Activated CD8-positive, alpha-beta memory T cell treated with anti-CD3 and anti-CD28 coated beads, Interleukin-2, amount 50 U/mL, for 1 hour (primary cell): ENCODE results near the gene RALGPS1.

Source experiments
- DNase-seq: peaks from one replicate; pipeline ENCODE4 v3.0.0-alpha.2; 2020; ENCODE audit errors: extremely low read depth

RALGPS1 gene

GRCh38 chr9:127121628-127122175, 207.1 kb downstream of the RALGPS1 start:
- DNase-seq = no peak

GRCh38 chr9:127122176-127123063, 207.8 kb downstream of the RALGPS1 start, which contains the start of gene ANGPTL2:
Gene ANGPTL2, minus strand, starts transcription at chr9:127122635. Its CDS starts 13,904 bp downstream, at chr9:127108731.
- DNase-seq = no peak

- no peak for DNase-seq
Observed at GRCh38 chr9:127123064-127123890, 208.7 kb downstream of the RALGPS1 start.

- DNase-seq = no peak
Observed at GRCh38 chr9:127124111-127124531, 209.5 kb downstream of the RALGPS1 start.

GRCh38 chr9:127124792-127125191, 210.2 kb downstream of the RALGPS1 start:
- DNase-seq = no peak

GRCh38 chr9:127126971-127127370, 212.4 kb downstream of the RALGPS1 start:
- DNase-seq = no peak

- DNase-seq = no peak
Observed at GRCh38 chr9:127128341-127129072, 213.9 kb downstream of the RALGPS1 start.

GRCh38 chr9:127129073-127129717, 214.6 kb downstream of the RALGPS1 start:
- no peak for DNase-seq

- DNase-seq = no peak
Observed at GRCh38 chr9:127129718-127130085, 215.1 kb downstream of the RALGPS1 start.

- DNase-seq = no peak
Observed at GRCh38 chr9:127130235-127130634, 215.7 kb downstream of the RALGPS1 start.

GRCh38 chr9:127130661-127131538, 216.3 kb downstream of the RALGPS1 start:
- no peak for DNase-seq

- DNase-seq = no peak
Observed at GRCh38 chr9:127131871-127132270, 217.3 kb downstream of the RALGPS1 start.

GRCh38 chr9:127132375-127132774, 217.8 kb downstream of the RALGPS1 start:
- DNase-seq = no peak

- DNase-seq = no peak
Observed at GRCh38 chr9:127132921-127133647, 218.5 kb downstream of the RALGPS1 start.

- DNase-seq = no peak
Observed at GRCh38 chr9:127133739-127134167, 219.2 kb downstream of the RALGPS1 start.

- no peak for DNase-seq
Observed at GRCh38 chr9:127135056-127135745, 220.6 kb downstream of the RALGPS1 start.

GRCh38 chr9:127136081-127136879, 221.7 kb downstream of the RALGPS1 start:
- DNase-seq = no peak
